ENCODE data around the gene FHOD3.

DNA sequence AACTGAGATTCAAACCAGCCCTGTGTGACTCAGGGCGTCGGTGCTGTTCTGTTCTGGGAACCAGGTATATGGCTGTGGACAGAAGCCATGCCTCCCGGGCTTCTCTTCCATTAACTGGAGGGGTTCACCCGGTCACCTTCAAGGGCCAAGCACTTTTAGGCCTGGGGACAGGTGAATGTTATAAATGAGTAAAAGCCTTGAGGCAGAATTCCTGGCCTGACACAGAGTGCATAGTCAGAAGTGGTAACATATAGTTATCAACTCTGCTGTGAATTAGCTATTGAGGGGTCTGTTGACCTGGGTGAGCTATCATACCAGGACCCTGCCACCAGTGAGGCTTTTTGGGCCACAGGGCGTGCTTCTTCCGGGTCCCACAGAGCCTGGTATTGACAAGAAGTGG lies 2.7 kb downstream of the FHOD3 start:
- TF ChIP-seq, protein P1, sequence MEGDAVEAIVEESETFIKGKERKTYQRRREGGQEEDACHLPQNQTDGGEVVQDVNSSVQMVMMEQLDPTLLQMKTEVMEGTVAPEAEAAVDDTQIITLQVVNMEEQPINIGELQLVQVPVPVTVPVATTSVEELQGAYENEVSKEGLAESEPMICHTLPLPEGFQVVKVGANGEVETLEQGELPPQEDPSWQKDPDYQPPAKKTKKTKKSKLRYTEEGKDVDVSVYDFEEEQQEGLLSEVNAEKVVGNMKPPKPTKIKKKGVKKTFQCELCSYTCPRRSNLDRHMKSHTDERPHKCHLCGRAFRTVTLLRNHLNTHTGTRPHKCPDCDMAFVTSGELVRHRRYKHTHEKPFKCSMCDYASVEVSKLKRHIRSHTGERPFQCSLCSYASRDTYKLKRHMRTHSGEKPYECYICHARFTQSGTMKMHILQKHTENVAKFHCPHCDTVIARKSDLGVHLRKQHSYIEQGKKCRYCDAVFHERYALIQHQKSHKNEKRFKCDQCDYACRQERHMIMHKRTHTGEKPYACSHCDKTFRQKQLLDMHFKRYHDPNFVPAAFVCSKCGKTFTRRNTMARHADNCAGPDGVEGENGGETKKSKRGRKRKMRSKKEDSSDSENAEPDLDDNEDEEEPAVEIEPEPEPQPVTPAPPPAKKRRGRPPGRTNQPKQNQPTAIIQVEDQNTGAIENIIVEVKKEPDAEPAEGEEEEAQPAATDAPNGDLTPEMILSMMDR (conservative IDR thresholded peaks at IDR 0.05 in 1 of 2, IDR thresholded peaks at IDR 0.05 in 1 of 2; ENCODE audit: extremely low read depth in 1 of 2, insufficient read depth in 1 of 2, low read depth in 1 of 2, low read length in 2 of 2): no peak
- no peak for TF ChIP-seq EZH2 (IDR thresholded peaks at IDR 0.05; ENCODE audit: borderline replicate concordance, low read length)

All from mammary epithelial cell (primary cell).